Heart left ventricle (tissue), 16 donors: Measurements from ENCODE around the gene TAS2R60. TPM values are rescaled to one million over a fixed set of nuclear protein-coding genes. Genes with fewer than 3 reads are reported as not detected.

Source experiments
- ATAC-seq, 4 donors: fragments of 200-7000 bp; cut with Tn5 transposase; one replicate each; pipeline ENCODE4 v1.9.1; 2020 to 2022; ENCODE audit warnings: moderate library complexity in 4 of 4, mild to moderate bottlenecking in 3 of 4, moderate number of reproducible peaks in 1 of 4
- DNase-seq, 5 donors: peaks; one replicate each; pipeline ENCODE4 v3.0.0-alpha.2; 2020
- H3K27ac ChIP-seq, 12 donors: fragments of 200-600 bp; sonication (generic) in 4 of 12; one replicate each; pipeline versions ENCODE4 v1.5.0 to v1.8.0; 2016 to 2022; ENCODE audit warnings: mild to moderate bottlenecking in 2 of 12
- H3K27me3 ChIP-seq, 9 donors: fragments of 200-600 bp; sonication (generic) in 2 of 9; one replicate each; pipeline versions ENCODE4 v1.5.1 to v1.8.0; 2016 to 2022; ENCODE audit warnings: mild to moderate bottlenecking in 3 of 9
- H3K36me3 ChIP-seq, 9 donors: fragments of 200-600 bp; sonication (generic) in 2 of 9; one replicate each; pipeline versions ENCODE4 v1.5.0 to v1.8.0; 2018 to 2022; ENCODE audit warnings: mild to moderate bottlenecking in 2 of 9
- H3K4me1 ChIP-seq, 12 donors: fragments of 200-600 bp; sonication (generic) in 4 of 12; one replicate each; pipeline versions ENCODE4 v1.5.0 to v1.8.0; 2016 to 2022; ENCODE audit warnings: mild to moderate bottlenecking in 3 of 12
- H3K4me3 ChIP-seq, 12 donors: fragments of 200-600 bp; sonication (generic) in 4 of 12; one replicate each; pipeline versions ENCODE4 v1.5.0 to v1.8.0; 2017 to 2022; ENCODE audit warnings: mild to moderate bottlenecking in 9 of 12, moderate library complexity in 4 of 12
- H3K9me3 ChIP-seq, 12 donors: fragments of 200-600 bp; sonication (generic) in 4 of 12; one replicate each; pipeline versions ENCODE4 v1.5.0 to v1.8.0; 2016 to 2022; ENCODE audit warnings: mild to moderate bottlenecking in 1 of 12
- CTCF ChIP-seq, 12 donors: fragments of 200-600 bp; sonication (generic) in 4 of 12; IDR thresholded peaks; one replicate each; pipeline versions ENCODE4 v1.5.0 to v1.8.0; 2018 to 2022; ENCODE audit warnings: antibody characterized with exemption in 12 of 12, mild to moderate bottlenecking in 5 of 12
- POLR2A ChIP-seq, 2 donors: fragments of 450-650 bp; IDR thresholded peaks; one replicate each; pipeline ENCODE4 v1.6.1; 2017; ENCODE audit warnings: antibody characterized with exemption in 2 of 2, mild to moderate bottlenecking in 2 of 2, moderate library complexity in 2 of 2
- WGBS, 4 donors: extraction: QIAGEN DNeasy Blood & Tissue Kit in 2 of 4; methylation state at CpG; one replicate each; pipeline versions ENCODE4 v1.1.5 to v1.1.7; 2013 to 2018; 5-methylcytosine and 5-hydroxymethylcytosine counted together
- intact Hi-C, 10 donors: fragments of 100-400 bp; cut with DNase I; formaldehyde crosslinking; loops; one replicate each; pipeline versions ENCODE4 v1.11.1 to v1.14.2; 2022
- polyA plus RNA-seq, 2 donors: library from polyadenylated mRNA; stranded (reverse); fragments of 200-250 nt; gene quantifications; one replicate each; pipeline ENCODE4 v1.2.3, GENCODE V29; 2013
- total RNA-seq, 9 donors: library from RNA; depleted of rRNA in 2 of 9; stranded (reverse); fragments of >200 nt in 2 of 9; fragmentation: NEBNext Ultra II Directional in 3 of 9; extraction: Animal tissue kit (Norgen Biotek cat#: 25700) in 3 of 9; gene quantifications; one replicate each; pipeline versions ENCODE4 v1.1.0 to v1.2.4, GENCODE V29; 2016 to 2023
- donor health status: ischemic (EF 13 %, LVEDD 7.1; RV severe dilation, severe dysfunction).
- donor health status: healthy with polysubstance abuse.
- donor health status: DM: no; HTN: yes; CAD: no.
- donor health status: DM: no; HTN: no; CAD: no.
- donor health status: ischemic (EF 25% LVEDD 6.9; RV normal size, moderate dysfunction).
- donor health status: ischemic (EF 25% LVEDD 5.7; RV mildly dilated, moderate dysfunction).
- donor health status: healthy.
- donor health status: DM: yes; HTN: yes; CAD: no.
- donor health status: ischemic (EF 35%, LVEDD 5.7; RV mildly dilated, moderate dysfunction).
- donor health status: nonischemic (EF 11% LVEDD 7.7; RV severe dilation, severe dysfunction).
- donor health status: DM: yes; HTN: yes; CAD: no.
- donor health status: PGD.
- donor health status: ischemic (EF 29% LVEDD 5.4; RV normal size, mild dysfunction).
- donor health status: nonischemic (EF 23%, LVEDD 6.1; RV moderate dilation, normal function).

TAS2R60 gene
- total and polyA plus RNA-seq, 11 donors = not detected

- TF ChIP-seq POLR2A (IDR thresholded peaks at IDR 0.05) = no peak
- TF ChIP-seq CTCF (IDR thresholded peaks at IDR 0.05) = no peak
- Histone ChIP-seq H3K36me3 (no peaks in the 10 kb centered on the region), H3K27ac (no peak overlapping the region), H3K27me3 (peaks cover 0 to 37% (median 0%) of the 10 kb centered on the region in 9 donors), H3K4me1 (peaks cover 0 to 32% (median 0%) of the 10 kb centered on the region in 12 donors), H3K4me3 (no peak overlapping the region), H3K9me3 (peaks cover 0 to 4% (median 0%) of the 10 kb centered on the region in 12 donors)
- DNase-seq (no peak), ATAC-seq (no peak)
- intact Hi-C loops = loop anchor here (1.0 to 10.0 kb wide), 15 partner anchors 34 to 176 kb away; partner anchors contain the start of genes ZYX (in 3 of the 10), FAM131B (in 2 of the 10) and CLCN1 (in 1 of the 10)
- 82 to 89% (median 85%) methylated on average over 8 of the region's 8 CpGs for WGBS, 4 donors
These were observed 27.4 kb upstream of the TAS2R60 start for GRCh38 chr7:143415742-143416397.

- WGBS, 4 donors = 1 to 3% (median 2%) methylated on average over 3 of the region's 3 CpGs
- TF ChIP-seq POLR2A (IDR thresholded peaks at IDR 0.05) (no peak), CTCF (IDR thresholded peaks at IDR 0.05) (peak; percentile 73 to 90 (median 84))
- H3K9me3 ChIP-seq = peaks cover 0 to 4% (median 0%) of the 10 kb centered on the region in 12 donors
- peaks cover 0 to 24% (median 0%) of the 10 kb centered on the region in 12 donors for H3K4me1 ChIP-seq
- ATAC-seq = peak in 1 of 4 donors; percentile 52
- H3K4me3 ChIP-seq = no peak overlapping the region
- H3K27me3 ChIP-seq = peaks cover 0 to 36% (median 0%) of the 10 kb centered on the region in 9 donors
- H3K27ac ChIP-seq = no peak overlapping the region
- H3K36me3 ChIP-seq = no peaks in the 10 kb centered on the region
- intact Hi-C loops = loop anchor here (1.0 to 10.0 kb wide), 15 partner anchors 34 to 176 kb away; partner anchors contain the start of genes ZYX (in 3 of the 10), FAM131B (in 2 of the 10) and CLCN1 (in 1 of the 10)
- no peak for DNase-seq
These were observed 26.6 kb upstream of the TAS2R60 start for GRCh38 chr7:143416565-143417149.

GRCh38 chr7:143417734-143418383 is 25.4 kb upstream of the TAS2R60 start:
- Histone ChIP-seq H3K4me1 (peaks cover 0 to 14% (median 0%) of the 10 kb centered on the region in 12 donors), H3K27me3 (peaks cover 0 to 30% (median 0%) of the 10 kb centered on the region in 9 donors), H3K9me3 (peaks cover 0 to 4% (median 0%) of the 10 kb centered on the region in 12 donors), H3K4me3 (no peak overlapping the region), H3K27ac (no peak overlapping the region), H3K36me3 (no peaks in the 10 kb centered on the region)
- intact Hi-C loops = loop anchor here (2.0 to 10.0 kb wide), 12 partner anchors 36 to 177 kb away; partner anchors contain the start of genes ZYX (in 3 of the 10), FAM131B (in 2 of the 10) and CLCN1 (in 1 of the 10)
- WGBS, 4 donors = 22 to 57% (median 45%) methylated on average over 1 of the region's 1 CpG
- no peak for TF ChIP-seq CTCF (IDR thresholded peaks at IDR 0.05)
- no peak for TF ChIP-seq POLR2A (IDR thresholded peaks at IDR 0.05)
- ATAC-seq = no peak
- no peak for DNase-seq
